HG02852 (cell line): Measurements from ENCODE around the gene TOX2.

Source experiments
- ATAC-seq: cut with Tn5 transposase; IDR thresholded peaks from one replicate; pipeline ENCODE4 v1.9.1; 2021; ENCODE audit warnings: mild to moderate bottlenecking, moderate library complexity; ENCODE audit not compliant: unreplicated experiment

The TOX2 gene

DNA sequence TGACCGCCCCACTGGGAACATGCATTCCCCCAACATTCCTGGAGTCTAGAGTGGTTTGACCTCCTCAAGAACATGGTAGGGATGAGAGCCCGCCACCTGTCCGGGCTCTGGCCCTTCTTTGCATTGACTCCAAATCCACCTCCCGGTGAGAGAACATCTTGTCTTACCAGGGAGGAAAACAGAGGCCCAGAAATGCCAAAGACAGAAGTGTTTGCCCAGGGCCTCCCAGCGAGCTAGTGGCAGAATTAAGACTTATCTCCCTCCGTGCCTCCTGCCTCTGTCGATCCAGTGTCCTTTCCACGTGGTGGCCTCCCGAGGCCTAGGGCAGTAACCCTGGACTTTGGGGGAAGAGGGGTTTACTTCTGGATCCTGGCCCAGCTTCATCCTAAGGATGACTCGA is 137.5 kb downstream of the TOX2 start:
- ATAC-seq, result no peak

DNA sequence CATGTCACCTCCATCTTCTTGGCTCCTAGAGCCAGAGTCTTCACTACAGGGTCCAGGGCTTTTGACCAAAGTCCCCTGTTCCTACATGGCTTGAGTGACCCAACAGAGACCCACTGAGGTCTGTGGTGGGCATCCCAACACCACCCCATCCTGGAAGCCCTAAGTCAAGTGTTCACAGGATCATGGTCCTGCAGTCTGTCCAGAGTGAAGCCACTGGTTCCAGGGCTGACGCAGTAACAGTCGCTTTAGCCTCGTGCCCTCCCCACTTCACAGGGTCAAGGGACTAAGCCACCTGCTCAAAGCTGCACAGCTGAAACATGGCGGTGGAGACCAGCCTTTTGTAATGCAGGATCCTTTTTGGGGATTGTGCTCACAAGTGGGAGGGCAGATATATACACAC is 138.4 kb downstream of the TOX2 start:
- ATAC-seq, result no peak

DNA sequence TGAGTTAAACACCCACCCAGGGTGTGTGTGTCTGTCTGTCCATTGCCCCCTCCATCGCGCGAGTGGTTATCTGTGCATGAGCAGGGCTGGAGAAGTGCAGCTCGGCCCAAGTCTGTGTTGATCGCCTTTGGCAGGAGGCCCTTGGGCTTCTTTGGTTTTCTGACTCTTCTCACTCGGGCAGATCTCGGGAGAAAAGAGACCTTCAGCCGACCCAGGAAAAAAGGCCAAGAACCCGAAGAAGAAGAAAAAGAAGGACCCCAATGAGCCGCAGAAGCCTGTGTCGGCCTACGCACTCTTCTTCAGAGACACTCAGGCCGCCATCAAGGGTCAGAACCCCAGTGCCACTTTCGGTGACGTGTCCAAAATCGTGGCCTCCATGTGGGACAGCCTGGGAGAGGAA is 139.5 kb downstream of the TOX2 start:
- ATAC-seq, result no peak

DNA sequence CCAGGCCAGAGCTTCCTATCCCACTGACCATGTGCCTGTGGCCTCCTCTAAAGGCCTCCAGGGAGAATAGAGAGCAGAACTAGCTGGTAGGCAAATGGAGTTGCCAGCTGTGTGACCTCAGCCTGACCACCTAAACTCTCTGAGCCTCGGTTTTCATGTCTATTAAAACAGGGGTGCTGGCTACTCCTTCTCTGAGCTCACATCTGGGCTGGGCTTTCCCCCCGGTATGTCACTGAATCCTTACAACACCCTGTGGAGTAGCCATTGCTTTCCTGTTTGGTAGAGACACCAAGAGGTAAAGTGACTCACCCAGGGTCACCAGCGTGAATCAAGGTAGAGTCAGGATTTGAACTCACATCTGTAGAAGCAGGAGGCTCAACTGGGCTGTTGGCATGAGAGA is 140.2 kb downstream of the TOX2 start:
- ATAC-seq, result no peak

DNA sequence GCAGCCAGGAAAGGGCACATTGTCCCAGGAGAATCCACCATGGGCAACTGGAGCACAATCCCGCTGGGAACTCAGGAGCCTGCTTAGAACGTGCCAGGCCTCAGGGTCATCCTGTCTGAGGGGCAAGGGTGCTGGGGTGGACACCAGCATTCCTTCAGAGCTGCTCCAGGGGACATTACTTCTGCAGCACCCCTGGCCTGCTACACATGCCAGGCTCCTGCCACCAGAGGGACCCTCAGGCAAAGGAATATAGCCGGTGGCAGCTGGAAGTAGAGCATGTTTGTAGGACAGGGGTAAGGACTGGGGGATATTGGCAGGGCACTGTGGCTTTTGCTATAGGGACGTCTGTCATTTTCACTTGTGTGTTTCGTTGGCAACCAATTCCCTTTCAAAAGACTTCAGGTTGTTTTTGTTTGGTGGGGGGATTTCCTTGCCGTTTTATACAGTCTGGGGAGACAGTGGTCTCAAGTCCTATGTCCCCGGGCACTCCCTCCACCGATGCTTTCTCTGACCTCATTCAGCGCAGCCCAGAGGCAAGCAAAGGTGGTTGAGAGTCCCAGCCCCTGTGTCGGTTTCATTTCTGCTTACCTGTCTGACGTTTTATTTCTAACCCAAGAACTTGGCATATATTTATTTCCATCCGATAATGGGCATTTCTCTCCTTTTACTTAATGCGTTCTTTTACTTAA is 141.5 kb downstream of the TOX2 start:
- ATAC-seq, result no peak

DNA sequence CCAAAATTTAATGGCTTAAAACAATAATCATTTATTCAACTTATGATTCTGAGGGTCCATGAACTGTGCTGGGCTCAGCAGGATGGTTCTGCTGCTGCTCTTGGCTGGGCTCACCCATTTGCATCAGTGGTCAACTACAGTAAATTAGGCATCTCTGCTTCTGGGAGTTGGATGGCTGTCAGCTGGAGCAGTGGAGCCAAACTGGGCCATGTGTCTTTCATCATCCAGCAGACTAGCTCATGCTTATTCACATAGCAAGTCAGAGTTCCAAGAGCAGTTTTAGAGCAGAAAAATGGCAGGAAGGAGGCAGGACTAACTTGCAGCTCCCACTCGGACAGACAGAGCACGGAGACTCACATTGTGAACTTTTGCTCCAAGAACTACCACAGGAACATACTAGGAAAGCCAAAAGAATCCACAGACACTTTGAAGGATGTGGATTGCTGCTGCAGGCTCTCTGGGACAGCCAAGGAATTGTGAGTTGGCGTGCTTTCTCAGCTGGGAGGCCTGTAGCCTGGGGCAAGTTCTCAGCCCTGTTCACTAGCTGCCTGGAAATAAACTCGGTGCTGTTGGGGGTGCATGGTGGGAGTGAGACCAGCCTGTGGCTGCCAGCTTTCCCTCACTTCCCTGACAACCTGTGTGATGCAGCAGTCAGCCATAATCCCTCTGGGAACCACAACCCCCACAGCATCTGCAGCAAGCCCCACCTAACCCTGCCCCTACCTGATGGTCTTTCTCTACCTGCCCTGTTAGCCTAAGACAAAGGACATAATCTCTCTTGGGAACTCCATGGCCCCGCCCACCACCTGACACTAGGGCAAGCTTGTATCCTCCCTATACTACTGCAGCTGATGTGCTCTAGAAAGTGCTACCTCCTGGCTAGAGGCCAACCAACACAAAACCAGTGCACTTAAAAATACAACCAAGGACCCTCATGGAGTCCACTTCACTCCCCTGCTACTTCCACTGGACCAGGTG is 143.3 kb downstream of the TOX2 start:
- ATAC-seq, result no peak

DNA sequence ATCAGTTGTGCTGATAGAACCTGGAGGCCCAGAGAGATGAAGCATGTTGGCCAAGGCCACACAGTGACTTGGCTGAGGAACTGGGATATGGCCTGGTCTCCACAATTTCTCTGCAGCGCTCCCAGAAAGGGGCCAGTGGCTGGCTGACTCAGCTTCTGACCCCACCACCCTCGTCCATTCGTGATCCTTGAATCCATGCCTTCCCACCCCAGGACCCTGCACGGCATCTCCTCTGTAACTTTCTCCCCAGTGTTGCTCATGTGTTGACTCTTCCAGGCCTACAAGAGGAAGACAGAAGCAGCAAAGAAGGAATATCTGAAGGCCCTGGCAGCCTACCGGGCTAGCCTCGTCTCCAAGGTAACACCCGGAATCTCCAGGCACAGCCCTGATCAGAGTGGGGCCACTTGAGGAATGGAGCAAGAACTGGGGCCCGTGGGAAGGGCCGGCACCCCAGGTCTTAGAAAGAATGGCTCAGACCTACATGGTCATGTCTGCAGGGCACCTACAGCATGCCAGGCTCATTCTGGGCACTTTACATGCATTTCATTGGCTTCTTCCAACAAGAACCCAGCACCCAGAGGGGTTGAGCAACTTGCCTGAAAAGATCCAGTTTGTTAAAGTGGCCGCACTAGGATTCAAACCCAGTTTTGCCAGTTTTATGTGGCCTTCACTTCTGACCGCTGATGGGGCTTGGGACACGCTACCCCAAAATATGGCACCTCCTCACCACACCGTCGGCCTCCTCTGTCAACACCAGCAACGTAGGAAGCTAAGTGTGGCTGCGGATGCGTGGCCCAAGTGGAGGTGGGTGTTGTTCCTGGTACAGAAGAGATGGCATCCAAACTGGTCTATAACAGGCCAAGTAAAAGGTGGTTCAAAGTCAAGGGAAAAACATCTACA is 150.1 kb downstream of the TOX2 start:
- no peak for ATAC-seq

DNA sequence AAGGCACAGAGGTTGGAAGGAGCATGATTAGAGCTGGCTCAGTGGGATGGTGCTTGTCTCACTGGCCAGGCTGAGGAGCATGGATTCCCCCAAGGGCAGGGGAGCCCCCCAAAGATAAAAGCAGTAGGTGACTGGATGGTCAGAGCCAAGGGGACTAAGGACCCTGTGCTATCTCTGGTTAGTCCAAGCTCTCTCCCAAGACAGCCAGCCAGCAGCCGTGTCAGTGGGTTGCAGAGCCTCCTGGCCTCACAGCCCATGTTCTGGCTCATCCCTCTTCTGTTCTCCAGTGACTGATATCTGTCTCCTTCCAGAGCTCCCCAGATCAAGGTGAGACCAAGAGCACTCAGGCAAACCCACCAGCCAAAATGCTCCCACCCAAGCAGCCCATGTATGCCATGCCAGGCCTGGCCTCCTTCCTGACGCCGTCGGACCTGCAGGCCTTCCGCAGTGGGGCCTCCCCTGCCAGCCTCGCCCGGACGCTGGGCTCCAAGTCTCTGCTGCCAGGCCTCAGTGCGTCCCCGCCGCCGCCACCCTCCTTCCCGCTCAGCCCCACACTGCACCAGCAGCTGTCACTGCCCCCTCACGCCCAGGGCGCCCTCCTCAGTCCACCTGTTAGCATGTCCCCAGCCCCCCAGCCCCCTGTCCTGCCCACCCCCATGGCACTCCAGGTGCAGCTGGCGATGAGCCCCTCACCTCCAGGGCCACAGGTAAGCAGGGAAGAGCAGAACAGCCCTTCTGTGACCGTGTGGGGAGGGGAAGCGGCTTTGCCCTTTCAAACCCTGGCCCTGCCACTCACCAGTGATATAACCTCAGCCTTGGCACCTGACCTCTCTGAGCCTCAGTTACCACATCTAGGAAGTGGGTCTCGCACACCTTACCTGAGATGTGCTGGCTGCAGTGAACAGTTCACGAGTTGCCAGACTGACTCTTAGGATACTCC is 151.0 kb downstream of the TOX2 start:
- no peak for ATAC-seq

DNA sequence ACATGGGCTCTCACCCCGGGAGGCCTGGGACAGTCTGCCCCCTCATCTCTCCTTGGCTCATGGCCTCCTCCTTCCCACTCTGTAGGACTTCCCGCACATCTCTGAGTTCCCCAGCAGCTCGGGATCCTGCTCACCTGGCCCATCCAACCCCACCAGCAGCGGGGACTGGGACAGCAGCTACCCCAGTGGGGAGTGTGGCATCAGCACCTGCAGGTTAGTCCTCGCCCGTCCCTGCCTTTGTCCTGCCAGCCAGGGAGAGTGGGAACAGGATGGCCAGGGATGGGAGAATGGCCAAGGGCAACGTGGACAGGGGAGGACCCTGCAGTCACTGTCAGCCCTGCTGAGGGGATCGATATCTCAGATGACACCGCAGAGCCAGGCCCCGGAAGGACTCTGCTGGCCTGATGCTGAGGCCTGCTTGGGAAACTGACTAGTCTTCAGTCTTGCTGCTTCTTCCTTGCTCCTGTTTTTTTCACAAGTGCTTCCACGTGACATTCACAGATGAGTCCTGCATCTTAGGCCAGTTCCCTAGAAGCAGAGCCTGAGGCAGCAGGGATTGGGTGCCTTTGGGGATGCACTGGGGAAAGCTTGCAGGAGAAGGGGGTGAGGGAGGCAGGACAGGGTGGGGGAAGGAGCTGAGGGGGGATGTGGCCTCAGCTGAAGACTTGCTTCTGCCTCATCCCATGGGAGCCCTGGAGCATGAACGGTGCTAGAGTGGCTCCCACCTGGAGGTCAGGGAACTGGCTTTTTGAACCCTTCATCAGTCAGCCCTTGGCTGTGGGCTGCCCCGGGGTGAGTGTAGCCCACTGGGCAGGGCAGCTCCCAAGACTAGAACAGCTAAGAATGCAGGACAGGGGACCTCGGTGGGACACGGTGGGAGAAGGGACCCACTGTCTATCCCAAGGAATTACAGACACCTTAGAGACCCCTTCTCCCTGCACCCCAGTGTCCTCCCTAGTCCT is 152.3 kb downstream of the TOX2 start:
- no peak for ATAC-seq

DNA sequence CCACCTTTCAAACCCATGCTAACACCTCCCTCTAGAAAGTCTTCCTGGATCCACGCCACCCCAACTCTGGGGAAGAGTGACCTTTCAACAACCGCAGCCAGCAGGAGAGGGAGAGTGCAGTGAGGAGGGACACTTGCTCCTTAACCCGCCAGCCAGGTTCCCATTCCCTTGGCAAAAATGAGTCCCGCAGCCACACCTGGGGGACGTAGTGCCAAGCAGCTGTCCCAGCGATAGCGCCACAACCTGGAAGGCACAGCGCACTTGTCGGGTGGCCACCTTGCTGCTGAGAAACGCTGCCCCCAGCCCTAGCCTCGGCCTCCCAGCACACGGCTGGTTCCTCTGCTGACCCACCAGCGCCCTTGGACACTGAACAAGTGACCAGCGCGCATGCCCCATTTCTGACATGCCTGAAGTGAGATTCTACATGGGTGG is 153.0 kb downstream of the TOX2 start:
- ATAC-seq, result no peak

DNA sequence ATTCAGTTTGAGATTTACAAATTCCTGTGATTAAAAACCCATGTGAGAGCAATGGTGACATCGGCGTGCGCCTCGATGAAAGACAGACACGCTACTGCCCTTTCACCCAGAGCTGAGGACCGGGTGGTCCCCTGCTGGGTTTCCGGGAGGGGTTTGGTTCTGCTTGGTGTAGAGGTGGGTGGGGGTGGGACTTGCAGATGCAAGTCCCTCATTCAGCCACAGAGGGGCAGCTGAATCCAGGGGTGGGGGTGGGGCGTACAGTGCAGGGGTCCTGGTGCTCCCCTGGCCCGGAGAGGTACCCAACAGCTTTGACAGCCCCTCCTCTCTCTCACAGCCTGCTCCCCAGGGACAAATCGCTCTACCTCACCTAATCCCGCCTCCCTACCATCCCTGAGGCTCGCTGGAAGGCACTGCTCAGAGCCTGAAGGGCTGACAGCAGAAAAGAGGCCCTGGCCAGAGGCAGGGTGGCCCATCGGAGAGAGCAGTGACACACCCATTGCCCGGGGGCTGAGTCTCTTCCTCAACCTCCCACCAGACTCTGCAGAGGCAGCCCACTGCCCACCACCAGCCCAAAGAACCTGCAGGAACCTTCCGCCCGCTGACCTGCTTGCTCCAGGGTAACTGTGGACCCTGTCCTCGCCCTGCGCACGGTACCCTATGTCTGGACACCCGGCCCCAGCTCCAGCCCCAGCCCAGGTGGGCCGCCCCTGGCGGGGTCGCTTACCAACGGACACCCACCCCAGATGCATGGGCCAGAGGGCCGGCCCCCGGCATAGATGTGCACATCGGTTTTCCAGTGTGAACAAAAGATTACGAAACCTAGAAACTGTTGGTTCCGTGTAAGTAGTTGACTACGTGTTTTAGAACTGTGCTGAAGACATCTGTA is 153.9 kb downstream of the TOX2 start:
- no peak for ATAC-seq

DNA sequence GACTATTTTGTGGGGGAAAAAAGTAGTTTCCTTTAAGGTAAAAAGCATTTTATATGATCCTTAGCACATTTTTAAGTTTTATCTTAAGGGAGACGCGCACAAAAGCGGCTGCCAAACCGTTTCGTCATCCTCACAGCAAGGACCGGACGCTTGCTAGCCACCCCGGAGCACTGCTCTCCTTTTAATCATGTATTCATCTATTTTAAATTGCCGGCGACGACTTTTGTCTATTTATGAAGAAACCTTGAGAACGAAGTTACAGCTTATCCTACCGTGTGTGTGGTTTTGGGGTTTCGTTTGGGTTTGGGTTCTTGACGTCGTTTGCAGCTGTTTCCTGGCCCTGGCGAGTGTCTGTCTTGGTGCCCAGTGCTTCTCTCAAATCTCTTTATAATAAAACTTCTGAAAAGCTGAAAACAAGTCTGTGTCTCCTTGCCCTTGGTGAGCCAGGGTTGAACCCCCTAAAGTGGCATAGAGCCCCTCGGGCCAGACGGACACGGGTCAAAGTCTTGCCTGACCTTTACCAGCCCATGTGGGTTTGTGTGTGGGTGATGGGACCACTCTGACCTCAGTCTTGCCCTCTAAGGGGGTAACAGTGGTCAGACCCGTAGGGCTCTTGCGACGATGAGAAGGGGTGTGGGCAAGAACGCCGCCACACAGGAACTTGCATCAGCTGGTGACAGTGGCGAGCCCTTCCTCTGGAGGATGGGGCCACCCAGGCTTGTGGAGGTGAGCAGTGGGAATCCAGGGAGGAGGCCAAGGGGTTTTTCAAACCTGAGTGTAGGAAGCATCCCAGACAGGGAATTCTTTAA is 154.8 kb downstream of the TOX2 start:
- ATAC-seq, result peak; percentile 64

DNA sequence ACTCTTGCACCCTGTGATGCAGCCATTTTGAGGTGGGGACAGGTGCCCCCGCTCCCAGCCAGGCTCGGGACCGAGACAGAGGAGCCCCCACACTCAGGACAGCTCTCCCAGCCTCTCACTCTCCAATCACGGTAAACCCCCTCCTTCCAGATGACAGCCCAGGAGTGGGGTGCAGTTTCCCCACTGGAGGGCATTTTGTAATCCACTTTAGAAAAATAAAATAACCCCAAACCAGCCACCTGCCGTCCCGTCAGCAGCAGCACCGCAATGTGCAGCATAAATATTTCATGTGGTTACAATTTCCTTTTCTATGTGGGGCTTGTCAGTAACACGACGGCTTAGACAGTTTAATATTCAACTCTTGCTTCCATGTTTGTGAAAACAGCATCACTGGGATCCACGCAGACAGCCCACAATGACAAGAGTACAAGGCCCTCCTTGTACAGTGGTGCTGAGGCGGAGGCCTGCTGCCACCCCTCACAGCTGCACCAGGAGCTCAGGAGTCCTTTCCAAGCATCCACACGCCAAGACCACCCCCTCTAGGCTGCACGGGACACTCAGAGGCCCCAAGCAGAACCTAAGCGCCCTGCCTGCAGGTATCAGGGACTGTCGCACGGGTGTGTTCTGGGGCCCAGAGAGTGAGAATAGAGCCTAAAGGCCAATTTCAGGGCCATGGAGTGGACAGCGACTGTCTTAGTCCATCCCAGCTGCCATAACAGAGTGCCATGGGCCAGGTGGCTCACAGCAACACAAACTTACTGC is 155.7 kb downstream of the TOX2 start:
- ATAC-seq, result no peak

DNA sequence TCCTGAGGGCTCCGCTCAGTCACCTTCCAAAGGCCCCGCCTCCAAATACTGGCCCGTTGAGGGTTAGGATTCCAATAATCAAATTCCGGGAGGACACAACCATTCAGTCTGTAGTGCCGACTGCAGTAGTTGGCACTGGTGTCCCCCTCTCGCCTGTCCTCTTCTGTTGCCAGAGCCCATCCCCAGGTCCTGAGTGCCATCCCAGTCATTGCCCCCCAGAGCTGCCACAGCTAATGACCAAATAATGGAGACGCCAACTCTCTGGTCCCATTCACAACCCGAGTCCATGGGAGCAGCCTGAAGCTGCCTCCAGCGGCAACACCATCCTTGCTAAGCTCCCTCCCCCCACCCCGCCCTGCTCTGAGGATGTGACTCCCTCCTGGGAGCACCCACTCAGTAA is 156.4 kb downstream of the TOX2 start:
- ATAC-seq, result no peak

DNA sequence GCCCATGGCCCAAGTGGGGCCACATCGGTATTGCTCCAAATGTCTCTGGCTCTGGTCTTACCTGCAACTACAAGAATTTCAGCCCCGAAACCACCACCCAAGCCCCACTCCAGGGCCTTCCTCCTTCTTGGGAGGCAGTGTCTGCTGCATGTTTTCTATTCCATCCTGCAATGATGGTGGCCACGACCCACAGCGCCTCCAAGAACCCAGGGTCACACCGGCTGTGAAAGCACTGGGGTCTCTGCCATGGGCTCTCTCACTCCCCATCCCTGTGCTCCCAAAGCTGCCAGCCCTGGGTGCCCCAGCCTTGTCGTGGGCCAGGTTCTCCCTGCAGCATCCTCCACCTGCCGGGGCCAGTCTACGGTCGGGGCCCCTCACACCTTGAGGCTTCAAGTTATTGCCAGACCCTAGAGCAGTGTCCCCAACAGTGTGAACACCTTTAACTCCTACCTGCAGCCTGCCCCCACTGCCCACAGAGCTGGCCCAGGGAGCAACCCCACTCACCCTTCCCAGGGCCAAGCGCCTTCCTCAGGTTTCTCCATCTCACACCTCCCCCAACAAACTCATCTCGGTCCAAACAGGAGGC is 157.0 kb downstream of the TOX2 start:
- no peak for ATAC-seq

DNA sequence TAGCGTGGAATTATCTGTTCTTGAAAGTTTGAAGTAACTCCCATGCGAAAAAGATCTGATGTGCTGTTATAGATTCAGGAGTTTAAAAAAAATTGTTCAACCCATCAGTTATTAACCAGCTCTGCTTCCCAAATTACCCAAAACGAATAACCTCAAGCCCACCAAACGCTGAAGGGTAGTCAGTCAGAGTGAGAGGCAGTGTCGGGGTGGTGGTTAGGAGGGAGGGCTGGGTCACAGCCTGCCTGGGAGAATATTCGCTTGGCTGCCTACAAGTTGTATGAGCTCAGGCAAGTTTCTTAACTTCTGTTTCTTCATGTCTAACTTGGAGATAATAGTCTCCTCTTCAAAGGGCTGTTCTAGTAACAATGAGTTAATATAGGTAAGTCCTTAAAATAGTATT is 157.7 kb downstream of the TOX2 start:
- no peak for ATAC-seq
